HepG2 (cell line): ENCODE measurements around the gene PFDN5. TPM values are rescaled to one million over a fixed set of nuclear protein-coding genes. Genes with fewer than 3 reads are reported as not detected.

Experiments used
- ATF7 ChIP-seq, 2 experiments: fragments of 450-650 bp in 1 of 2; sonication (generic) in 1 of 2; formaldehyde crosslinking in 1 of 2; IDR thresholded peaks; 2 replicates each; pipeline versions ENCODE4 v1.4.0 to v1.6.1; 2016 to 2020; ENCODE audit warnings: antibody characterized with exemption in 1 of 2, mild to moderate bottlenecking in 1 of 2, missing genetic modification reagents in 1 of 2
- ETS1 ChIP-seq: sonication (generic); formaldehyde crosslinking; IDR thresholded peaks from 2 replicates; pipeline ENCODE4 v1.4.0; 2020; ENCODE audit warnings: missing genetic modification reagents
- HMGA1 ChIP-seq: sonication (generic); formaldehyde crosslinking; conservative IDR thresholded peaks from 2 replicates; pipeline ENCODE4 v1.4.0; 2020; ENCODE audit warnings: missing genetic modification reagents
- MAFF ChIP-seq: IDR thresholded peaks from 2 replicates; pipeline ENCODE4 v1.6.1; 2011; ENCODE audit warnings: low read depth, low read length, improper control_type of control experiment
- NFRKB ChIP-seq: fragments of 450-650 bp; IDR thresholded peaks from 2 replicates; pipeline ENCODE4 v1.6.1; 2017
- NFYC ChIP-seq: IDR thresholded peaks from 2 replicates; pipeline ENCODE4 v1.6.1; 2016; ENCODE audit warnings: missing genetic modification reagents, missing compliant biosample characterization
- TMF1 ChIP-seq: sonication (generic); formaldehyde crosslinking; IDR thresholded peaks from 2 replicates; pipeline ENCODE4 v1.8.1; 2022; ENCODE audit warnings: low read depth, missing genetic modification reagents
- TP53 ChIP-seq: sonication (generic); formaldehyde crosslinking; conservative IDR thresholded peaks from 2 replicates; pipeline ENCODE4 v1.4.0; 2020; ENCODE audit warnings: missing genetic modification reagents
- ZBTB7A ChIP-seq: sonication (generic); formaldehyde crosslinking; IDR thresholded peaks from 2 replicates; pipeline ENCODE4 v1.8.0; 2022; ENCODE audit warnings: mild to moderate bottlenecking, missing genetic modification reagents
- ZFP36 ChIP-seq: fragments of 150-350 bp; IDR thresholded peaks from 2 replicates; pipeline ENCODE4 v1.6.1; 2018; ENCODE audit warnings: borderline replicate concordance, low read length, low read depth; ENCODE audit not compliant: partially characterized antibody
- ZNF20 ChIP-seq: sonication (generic); formaldehyde crosslinking; IDR thresholded peaks from 2 replicates; pipeline ENCODE4 v1.4.0; 2020; ENCODE audit warnings: mild to moderate bottlenecking, moderate library complexity, missing genetic modification reagents
- ZNF251 ChIP-seq: sonication (generic); formaldehyde crosslinking; IDR thresholded peaks from 2 replicates; pipeline ENCODE4 v1.9.0; 2021; ENCODE audit warnings: mild to moderate bottlenecking, missing genetic modification reagents
- ZNF292 ChIP-seq: sonication (generic); formaldehyde crosslinking; IDR thresholded peaks from 2 replicates; pipeline ENCODE4 v1.8.1; 2022; ENCODE audit warnings: mild to moderate bottlenecking, low read depth, missing genetic modification reagents, borderline replicate concordance
- ZNF446 ChIP-seq: sonication (generic); formaldehyde crosslinking; IDR thresholded peaks from 2 replicates; pipeline ENCODE4 v1.5.0; 2020; ENCODE audit warnings: mild to moderate bottlenecking, missing genetic modification reagents
- ZNF724P ChIP-seq: sonication (generic); formaldehyde crosslinking; IDR thresholded peaks from 2 replicates; pipeline ENCODE4 v1.8.0; 2022; ENCODE audit warnings: missing genetic modification reagents, borderline replicate concordance
- polyA plus RNA-seq, 8 experiments: library from polyadenylated mRNA; depleted of rRNA in 3 of 8; stranded (reverse) in 7 of 8; unstranded in 1 of 8; fragments of >200 nt; fragmentation: Illumina TruSeq in 4 of 8; extraction: Trizol in 4 of 8; gene quantifications; 2 replicates each; pipeline versions ENCODE4 v1.2.1 to v1.2.3, GENCODE V29; 2011 to 2016; ENCODE audit warnings: low read depth in 4 of 8, missing spikeins in 1 of 8, mixed read lengths in 1 of 8; ENCODE audit not compliant: insufficient read depth in 1 of 8
- total RNA-seq, 5 experiments: library from RNA; depleted of rRNA; stranded (reverse); fragments of >200 nt; fragmentation: Illumina TruSeq; extraction: Trizol; gene quantifications; 2 replicates each; pipeline ENCODE4 v1.2.3, GENCODE V29; 2016; ENCODE audit warnings: low read depth in 1 of 5
- TF ChIP-seq, protein P1 (sequence below): sonication (generic); formaldehyde crosslinking; IDR thresholded peaks from 2 replicates; pipeline ENCODE4 v1.5.0; 2020; ENCODE audit warnings: missing genetic modification reagents
- TF ChIP-seq, protein P2 (sequence below): IDR thresholded peaks from 2 replicates; pipeline ENCODE4 v1.6.1; 2016; ENCODE audit warnings: control low read depth
- TF ChIP-seq, protein P3 (sequence below): IDR thresholded peaks from 2 replicates; pipeline ENCODE4 v1.6.1; 2016; ENCODE audit warnings: mild to moderate bottlenecking

PFDN5 gene
- total and polyA plus RNA-seq, 2 of the 13 experiments (the other 11 are each of a cell fraction or from before 2014, with no cell fraction given): 449 to 462 TPM

- TF ChIP-seq ZNF446 (CRISPR knock-in tag) (no peak), ZNF724P (CRISPR knock-in tag) (peak; percentile 49; the same call in 1 of the 2 replicates), ZBTB7A (CRISPR knock-in tag) (peak; percentile 36; the same call in 1 of the 2 replicates), ZNF292 (CRISPR knock-in tag) (no peak), TMF1 (CRISPR knock-in tag) (no peak), NFYC (no peak), ZNF20 (CRISPR knock-in tag) (no peak), MAFF (no peak), HMGA1 (CRISPR knock-in tag) (no peak), ATF7 (IDR thresholded peaks at IDR 0.05) (no peak), ATF7 (CRISPR knock-in tag; IDR thresholded peaks at IDR 0.05) (no peak), TP53 (CRISPR knock-in tag) (no peak), ZNF251 (CRISPR knock-in tag) (no peak), NFRKB (no peak), ETS1 (CRISPR knock-in tag) (no peak), ZFP36 (no peak)
- TF ChIP-seq, protein P1, sequence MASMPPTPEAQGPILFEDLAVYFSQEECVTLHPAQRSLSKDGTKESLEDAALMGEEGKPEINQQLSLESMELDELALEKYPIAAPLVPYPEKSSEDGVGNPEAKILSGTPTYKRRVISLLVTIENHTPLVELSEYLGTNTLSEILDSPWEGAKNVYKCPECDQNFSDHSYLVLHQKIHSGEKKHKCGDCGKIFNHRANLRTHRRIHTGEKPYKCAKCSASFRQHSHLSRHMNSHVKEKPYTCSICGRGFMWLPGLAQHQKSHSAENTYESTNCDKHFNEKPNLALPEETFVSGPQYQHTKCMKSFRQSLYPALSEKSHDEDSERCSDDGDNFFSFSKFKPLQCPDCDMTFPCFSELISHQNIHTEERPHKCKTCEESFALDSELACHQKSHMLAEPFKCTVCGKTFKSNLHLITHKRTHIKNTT (CRISPR knock-in tag): no peak
- TF ChIP-seq, protein P2, sequence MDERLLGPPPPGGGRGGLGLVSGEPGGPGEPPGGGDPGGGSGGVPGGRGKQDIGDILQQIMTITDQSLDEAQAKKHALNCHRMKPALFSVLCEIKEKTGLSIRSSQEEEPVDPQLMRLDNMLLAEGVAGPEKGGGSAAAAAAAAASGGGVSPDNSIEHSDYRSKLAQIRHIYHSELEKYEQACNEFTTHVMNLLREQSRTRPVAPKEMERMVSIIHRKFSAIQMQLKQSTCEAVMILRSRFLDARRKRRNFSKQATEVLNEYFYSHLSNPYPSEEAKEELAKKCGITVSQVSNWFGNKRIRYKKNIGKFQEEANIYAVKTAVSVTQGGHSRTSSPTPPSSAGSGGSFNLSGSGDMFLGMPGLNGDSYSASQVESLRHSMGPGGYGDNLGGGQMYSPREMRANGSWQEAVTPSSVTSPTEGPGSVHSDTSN: no peak
- TF ChIP-seq, protein P3, sequence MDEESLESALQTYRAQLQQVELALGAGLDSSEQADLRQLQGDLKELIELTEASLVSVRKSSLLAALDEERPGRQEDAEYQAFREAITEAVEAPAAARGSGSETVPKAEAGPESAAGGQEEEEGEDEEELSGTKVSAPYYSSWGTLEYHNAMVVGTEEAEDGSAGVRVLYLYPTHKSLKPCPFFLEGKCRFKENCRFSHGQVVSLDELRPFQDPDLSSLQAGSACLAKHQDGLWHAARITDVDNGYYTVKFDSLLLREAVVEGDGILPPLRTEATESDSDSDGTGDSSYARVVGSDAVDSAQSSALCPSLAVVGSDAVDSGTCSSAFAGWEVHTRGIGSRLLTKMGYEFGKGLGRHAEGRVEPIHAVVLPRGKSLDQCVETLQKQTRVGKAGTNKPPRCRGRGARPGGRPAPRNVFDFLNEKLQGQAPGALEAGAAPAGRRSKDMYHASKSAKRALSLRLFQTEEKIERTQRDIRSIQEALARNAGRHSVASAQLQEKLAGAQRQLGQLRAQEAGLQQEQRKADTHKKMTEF (CRISPR knock-in tag): peak; percentile 95
Measured at GRCh38 chr12:53324779-53325510, 29.6 kb downstream of the PFDN5 start (continued).
